ENCODE results near the gene PTPRE. TPM values are rescaled to one million over a fixed set of nuclear protein-coding genes. Genes with fewer than 3 reads are reported as not detected.

Gene PTPRE
- total RNA-seq, 1 experiment from 2014 or later: 3.1 TPM

- TF ChIP-seq ATF6 (CRISPR knock-in tag; IDR thresholded peaks at IDR 0.05) (no peak), CTCF (IDR thresholded peaks at IDR 0.05) (no peak), FOXP1 (CRISPR knock-in tag; IDR thresholded peaks at IDR 0.05; ENCODE audit: borderline replicate concordance) (peak; percentile 53), IRF2 (CRISPR knock-in tag; IDR thresholded peaks at IDR 0.05; ENCODE audit: borderline replicate concordance, low read depth) (no peak), ZNF219 (CRISPR knock-in tag; IDR thresholded peaks at IDR 0.05; ENCODE audit: borderline replicate concordance) (no peak), ELF4 (CRISPR knock-in tag; IDR thresholded peaks at IDR 0.05; ENCODE audit: low read depth) (no peak), FOXJ3 (CRISPR knock-in tag; IDR thresholded peaks at IDR 0.05; ENCODE audit: borderline replicate concordance) (no peak), IRF1 (CRISPR knock-in tag; IDR thresholded peaks at IDR 0.05) (no peak), MAX (CRISPR knock-in tag; IDR thresholded peaks at IDR 0.05) (no peak), ZNF263 (CRISPR knock-in tag; IDR thresholded peaks at IDR 0.05; ENCODE audit: low read depth) (no peak), ARID4B (CRISPR knock-in tag; IDR thresholded peaks at IDR 0.05; ENCODE audit: borderline replicate concordance) (no peak), ZNF317 (CRISPR knock-in tag; IDR thresholded peaks at IDR 0.05; ENCODE audit: borderline replicate concordance, low read depth) (0 out of 2 replicates have a peak, but pooled peaks have one; percentile 14), RELA (CRISPR knock-in tag; IDR thresholded peaks at IDR 0.05; ENCODE audit: borderline replicate concordance) (0 out of 2 replicates have a peak, but pooled peaks have one; percentile 43), TP53 (CRISPR knock-in tag; IDR thresholded peaks at IDR 0.05) (no peak), KAT7 (CRISPR knock-in tag; IDR thresholded peaks at IDR 0.05; ENCODE audit: borderline replicate concordance) (no peak)
- TF ChIP-seq, protein P1, sequence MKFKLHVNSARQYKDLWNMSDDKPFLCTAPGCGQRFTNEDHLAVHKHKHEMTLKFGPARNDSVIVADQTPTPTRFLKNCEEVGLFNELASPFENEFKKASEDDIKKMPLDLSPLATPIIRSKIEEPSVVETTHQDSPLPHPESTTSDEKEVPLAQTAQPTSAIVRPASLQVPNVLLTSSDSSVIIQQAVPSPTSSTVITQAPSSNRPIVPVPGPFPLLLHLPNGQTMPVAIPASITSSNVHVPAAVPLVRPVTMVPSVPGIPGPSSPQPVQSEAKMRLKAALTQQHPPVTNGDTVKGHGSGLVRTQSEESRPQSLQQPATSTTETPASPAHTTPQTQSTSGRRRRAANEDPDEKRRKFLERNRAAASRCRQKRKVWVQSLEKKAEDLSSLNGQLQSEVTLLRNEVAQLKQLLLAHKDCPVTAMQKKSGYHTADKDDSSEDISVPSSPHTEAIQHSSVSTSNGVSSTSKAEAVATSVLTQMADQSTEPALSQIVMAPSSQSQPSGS (CRISPR knock-in tag; IDR thresholded peaks at IDR 0.05; ENCODE audit: borderline replicate concordance, low read depth): no peak
- TF ChIP-seq, protein P2, sequence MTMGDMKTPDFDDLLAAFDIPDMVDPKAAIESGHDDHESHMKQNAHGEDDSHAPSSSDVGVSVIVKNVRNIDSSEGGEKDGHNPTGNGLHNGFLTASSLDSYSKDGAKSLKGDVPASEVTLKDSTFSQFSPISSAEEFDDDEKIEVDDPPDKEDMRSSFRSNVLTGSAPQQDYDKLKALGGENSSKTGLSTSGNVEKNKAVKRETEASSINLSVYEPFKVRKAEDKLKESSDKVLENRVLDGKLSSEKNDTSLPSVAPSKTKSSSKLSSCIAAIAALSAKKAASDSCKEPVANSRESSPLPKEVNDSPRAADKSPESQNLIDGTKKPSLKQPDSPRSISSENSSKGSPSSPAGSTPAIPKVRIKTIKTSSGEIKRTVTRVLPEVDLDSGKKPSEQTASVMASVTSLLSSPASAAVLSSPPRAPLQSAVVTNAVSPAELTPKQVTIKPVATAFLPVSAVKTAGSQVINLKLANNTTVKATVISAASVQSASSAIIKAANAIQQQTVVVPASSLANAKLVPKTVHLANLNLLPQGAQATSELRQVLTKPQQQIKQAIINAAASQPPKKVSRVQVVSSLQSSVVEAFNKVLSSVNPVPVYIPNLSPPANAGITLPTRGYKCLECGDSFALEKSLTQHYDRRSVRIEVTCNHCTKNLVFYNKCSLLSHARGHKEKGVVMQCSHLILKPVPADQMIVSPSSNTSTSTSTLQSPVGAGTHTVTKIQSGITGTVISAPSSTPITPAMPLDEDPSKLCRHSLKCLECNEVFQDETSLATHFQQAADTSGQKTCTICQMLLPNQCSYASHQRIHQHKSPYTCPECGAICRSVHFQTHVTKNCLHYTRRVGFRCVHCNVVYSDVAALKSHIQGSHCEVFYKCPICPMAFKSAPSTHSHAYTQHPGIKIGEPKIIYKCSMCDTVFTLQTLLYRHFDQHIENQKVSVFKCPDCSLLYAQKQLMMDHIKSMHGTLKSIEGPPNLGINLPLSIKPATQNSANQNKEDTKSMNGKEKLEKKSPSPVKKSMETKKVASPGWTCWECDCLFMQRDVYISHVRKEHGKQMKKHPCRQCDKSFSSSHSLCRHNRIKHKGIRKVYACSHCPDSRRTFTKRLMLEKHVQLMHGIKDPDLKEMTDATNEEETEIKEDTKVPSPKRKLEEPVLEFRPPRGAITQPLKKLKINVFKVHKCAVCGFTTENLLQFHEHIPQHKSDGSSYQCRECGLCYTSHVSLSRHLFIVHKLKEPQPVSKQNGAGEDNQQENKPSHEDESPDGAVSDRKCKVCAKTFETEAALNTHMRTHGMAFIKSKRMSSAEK (CRISPR knock-in tag; IDR thresholded peaks at IDR 0.05; ENCODE audit: borderline replicate concordance): no peak
- TF ChIP-seq, protein P3, sequence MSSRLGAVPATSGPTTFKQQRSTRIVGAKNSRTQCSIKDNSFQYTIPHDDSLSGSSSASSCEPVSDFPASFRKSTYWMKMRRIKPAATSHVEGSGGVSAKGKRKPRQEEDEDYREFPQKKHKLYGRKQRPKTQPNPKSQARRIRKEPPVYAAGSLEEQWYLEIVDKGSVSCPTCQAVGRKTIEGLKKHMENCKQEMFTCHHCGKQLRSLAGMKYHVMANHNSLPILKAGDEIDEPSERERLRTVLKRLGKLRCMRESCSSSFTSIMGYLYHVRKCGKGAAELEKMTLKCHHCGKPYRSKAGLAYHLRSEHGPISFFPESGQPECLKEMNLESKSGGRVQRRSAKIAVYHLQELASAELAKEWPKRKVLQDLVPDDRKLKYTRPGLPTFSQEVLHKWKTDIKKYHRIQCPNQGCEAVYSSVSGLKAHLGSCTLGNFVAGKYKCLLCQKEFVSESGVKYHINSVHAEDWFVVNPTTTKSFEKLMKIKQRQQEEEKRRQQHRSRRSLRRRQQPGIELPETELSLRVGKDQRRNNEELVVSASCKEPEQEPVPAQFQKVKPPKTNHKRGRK (CRISPR knock-in tag; IDR thresholded peaks at IDR 0.05; ENCODE audit: borderline replicate concordance): no peak
- TF ChIP-seq, protein P4, sequence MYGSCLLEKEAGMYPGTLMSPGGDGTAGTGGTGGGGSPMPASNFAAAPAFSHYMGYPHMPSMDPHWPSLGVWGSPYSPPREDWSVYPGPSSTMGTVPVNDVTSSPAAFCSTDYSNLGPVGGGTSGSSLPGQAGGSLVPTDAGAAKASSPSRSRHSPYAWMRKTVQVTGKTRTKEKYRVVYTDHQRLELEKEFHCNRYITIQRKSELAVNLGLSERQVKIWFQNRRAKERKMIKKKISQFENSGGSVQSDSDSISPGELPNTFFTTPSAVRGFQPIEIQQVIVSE (CRISPR knock-in tag; IDR thresholded peaks at IDR 0.05; ENCODE audit: borderline replicate concordance): no peak
Observed at GRCh38 chr10:128125944-128126764, 219.3 kb downstream of the PTPRE start, which contains the start of gene MKI67 (continued).
